Progenitor cell of endocrine pancreas (in vitro differentiated cells): ENCODE measurements around the gene C1orf198. TPM values are rescaled to one million over a fixed set of nuclear protein-coding genes. Genes with fewer than 3 reads are reported as not detected.

Source experiments
- DNase-seq: peaks from one replicate; pipeline ENCODE4 v3.0.0; 2021; ENCODE audit warnings: low spot score; ENCODE audit not compliant: unreplicated experiment
- H3K27ac Mint-ChIP-seq: 2 replicates; pipeline ENCODE4 v1.8.0; 2021; ENCODE audit warnings: mild to moderate bottlenecking, moderate library complexity, mixed read lengths
- H3K27me3 Mint-ChIP-seq: 2 replicates; pipeline ENCODE4 v1.8.0; 2021; ENCODE audit warnings: mixed read lengths
- H3K36me3 Mint-ChIP-seq: 2 replicates; pipeline ENCODE4 v1.8.0; 2022; ENCODE audit warnings: mixed read lengths; ENCODE audit not compliant: insufficient read depth
- H3K4me1 Mint-ChIP-seq: 2 replicates; pipeline ENCODE4 v1.8.0; 2021; ENCODE audit warnings: low read depth, mixed read lengths
- H3K4me3 Mint-ChIP-seq: 2 replicates; pipeline ENCODE4 v1.8.0; 2021; ENCODE audit warnings: low read depth, mild to moderate bottlenecking, moderate library complexity, mixed read lengths
- H3K9me3 Mint-ChIP-seq: 2 replicates; pipeline ENCODE4 v1.8.0; 2021; ENCODE audit warnings: low read depth, mixed read lengths
- CTCF ChIP-seq: fragments of 200-600 bp; sonication (generic); IDR thresholded peaks from one replicate; pipeline ENCODE4 v1.5.0; 2021; ENCODE audit warnings: antibody characterized with exemption, mild to moderate bottlenecking; ENCODE audit not compliant: unreplicated experiment
- total RNA-seq: library from RNA; stranded (reverse); gene quantifications from 2 replicates; pipeline ENCODE4 v1.2.1, GENCODE V29; 2021

C1orf198 gene
- total RNA-seq, 1 donor from 2014 or later: 70.1 TPM

GRCh38 chr1:230857077-230857476 lies 11.2 kb downstream of the C1orf198 start:
- no peaks in the 10 kb centered on the region for H3K27me3 Mint-ChIP-seq
- peaks cover 5% of the 10 kb centered on the region for H3K9me3 Mint-ChIP-seq
- H3K4me1 Mint-ChIP-seq: peaks cover 29% of the 10 kb centered on the region
- TF ChIP-seq CTCF: no peak
- H3K36me3 Mint-ChIP-seq: peaks cover 47% of the 10 kb centered on the region
- H3K27ac Mint-ChIP-seq: peak overlapping the region; percentile 55
- no peak overlapping the region for H3K4me3 Mint-ChIP-seq
- no peak for DNase-seq

- Mint-ChIP-seq H3K27ac (peak overlapping the region; percentile 47), H3K4me3 (no peak overlapping the region), H3K27me3 (no peaks in the 10 kb centered on the region), H3K4me1 (peaks cover 34% of the 10 kb centered on the region), H3K9me3 (peaks cover 5% of the 10 kb centered on the region), H3K36me3 (peaks cover 48% of the 10 kb centered on the region)
- no peak for DNase-seq
- TF ChIP-seq CTCF: no peak
Measured at GRCh38 chr1:230855886-230856285, 12.4 kb downstream of the C1orf198 start.

- peaks cover 42% of the 10 kb centered on the region for H3K36me3 Mint-ChIP-seq
- H3K9me3 Mint-ChIP-seq: peaks cover 5% of the 10 kb centered on the region
- DNase-seq: no peak
- no peaks in the 10 kb centered on the region for H3K27me3 Mint-ChIP-seq
- no peak for TF ChIP-seq CTCF
- no peak overlapping the region for H3K27ac Mint-ChIP-seq
- H3K4me3 Mint-ChIP-seq: no peak overlapping the region
- peaks cover 37% of the 10 kb centered on the region for H3K4me1 Mint-ChIP-seq
Measured at GRCh38 chr1:230854423-230854822, 13.9 kb downstream of the C1orf198 start.

- Mint-ChIP-seq H3K27me3 (no peaks in the 10 kb centered on the region), H3K4me1 (peaks cover 30% of the 10 kb centered on the region), H3K27ac (no peak overlapping the region), H3K9me3 (peaks cover 5% of the 10 kb centered on the region), H3K36me3 (peaks cover 43% of the 10 kb centered on the region), H3K4me3 (no peak overlapping the region)
- no peak for DNase-seq
- TF ChIP-seq CTCF: no peak
Measured at GRCh38 chr1:230853731-230854130, 14.6 kb downstream of the C1orf198 start.

- Mint-ChIP-seq H3K36me3 (peaks cover 50% of the 10 kb centered on the region), H3K27me3 (no peaks in the 10 kb centered on the region), H3K9me3 (peaks cover 5% of the 10 kb centered on the region), H3K27ac (no peak overlapping the region), H3K4me1 (peaks cover 25% of the 10 kb centered on the region), H3K4me3 (no peak overlapping the region)
- no peak for TF ChIP-seq CTCF
- no peak for DNase-seq
Measured at GRCh38 chr1:230852959-230853358, 15.4 kb downstream of the C1orf198 start.
